CD4-positive, alpha-beta T cell (primary cell): Measurements from ENCODE around the gene P2RX4. TPM values are rescaled to one million over a fixed set of nuclear protein-coding genes. Genes with fewer than 3 reads are reported as not detected.

Experiments
- ATAC-seq: fragments of 200-7000 bp; cut with Tn5 transposase; one replicate; pipeline ENCODE4 v1.10.0; 2022; ENCODE audit warnings: mild to moderate bottlenecking; ENCODE audit not compliant: poor library complexity
- CTCF ChIA-PET: fragments of 350-600 bp; sonication (Branson Sonifier 250); formaldehyde crosslinking; loops from one replicate; lab custom pipeline; 2021; ENCODE audit warnings: antibody characterized with exemption, inconsistent platforms; lab: Charles Lee
- POLR2A ChIA-PET: fragments of 350-600 bp; sonication (Branson Sonifier 250); formaldehyde crosslinking; loops from one replicate; lab custom pipeline; 2021; ENCODE audit warnings: antibody characterized with exemption, inconsistent platforms; lab: Charles Lee
- DNase-seq, 14 experiments: peaks; one replicate each; pipeline ENCODE4 v3.0.0-alpha.2; 2013 to 2020; ENCODE audit warnings: mixed read lengths in 2 of 14
- H3K27ac ChIP-seq, 2 donors: one replicate each; pipeline versions ENCODE4 v1.5.1 to v1.7.0; 2013; ENCODE audit warnings: low read length in 2 of 2, low read depth in 1 of 2, mild to moderate bottlenecking in 1 of 2
- H3K27me3 ChIP-seq, 2 experiments: 1 replicate in 1 of 2; 2 replicates in 1 of 2; pipeline versions ENCODE4 v1.6.1 to v1.7.0; 2013; ENCODE audit warnings: low read length in 2 of 2, control low read depth in 1 of 2, mild to moderate bottlenecking in 1 of 2, moderate library complexity in 1 of 2; ENCODE audit not compliant: insufficient read depth in 2 of 2, control insufficient read depth in 1 of 2
- H3K36me3 ChIP-seq: one replicate; pipeline ENCODE4 v1.6.1; 2013; ENCODE audit warnings: low read length, control low read depth; ENCODE audit not compliant: insufficient read depth
- H3K4me1 ChIP-seq: one replicate; pipeline ENCODE4 v1.6.1; 2013; ENCODE audit warnings: low read length, control low read depth; ENCODE audit not compliant: insufficient read depth
- H3K4me3 ChIP-seq: one replicate; pipeline ENCODE4 v1.5.1; 2013; ENCODE audit warnings: mild to moderate bottlenecking, low read length, moderate library complexity
- H3K9me3 ChIP-seq, 2 experiments: 1 replicate in 1 of 2; 2 replicates in 1 of 2; pipeline versions ENCODE4 v1.6.1 to v1.7.0; 2013; ENCODE audit warnings: low read length in 2 of 2, mild to moderate bottlenecking in 2 of 2, control low read depth in 1 of 2, moderate library complexity in 1 of 2; ENCODE audit not compliant: control insufficient read depth in 1 of 2, insufficient read depth in 1 of 2
- H3K27ac Mint-ChIP-seq: one replicate; pipeline ENCODE4 v1.8.0; 2020; ENCODE audit warnings: mixed read lengths
- H3K27me3 Mint-ChIP-seq: one replicate; pipeline ENCODE4 v1.8.0; 2021; ENCODE audit warnings: mixed read lengths
- H3K36me3 Mint-ChIP-seq: one replicate; pipeline ENCODE4 v1.8.0; 2021; ENCODE audit warnings: low read depth, mixed read lengths
- H3K4me1 Mint-ChIP-seq: one replicate; pipeline ENCODE4 v1.8.0; 2021; ENCODE audit warnings: low read depth, mixed read lengths
- H3K4me3 Mint-ChIP-seq: one replicate; pipeline ENCODE4 v1.8.0; 2020; ENCODE audit warnings: mild to moderate bottlenecking, mixed read lengths
- H3K9me3 Mint-ChIP-seq: one replicate; pipeline ENCODE4 v1.8.0; 2020; ENCODE audit warnings: mixed read lengths
- CTCF ChIP-seq: fragments of 200-600 bp; IDR thresholded peaks from one replicate; pipeline ENCODE4 v1.8.0; 2022; ENCODE audit warnings: antibody characterized with exemption, mild to moderate bottlenecking
- intact Hi-C, 2 experiments: fragments of 100-400 bp; cut with DNase I in 1 of 2; cut with micrococcal nuclease in 1 of 2; formaldehyde crosslinking; loops; one replicate each; pipeline versions ENCODE4 v1.15.1 to v1.9.0; 2023 to 2025; cut with DNase I, micrococcal nuclease
- total RNA-seq, 174 experiments: library from RNA in 2 of 174; stranded (reverse) in 2 of 174; gene quantifications; one replicate each; pipeline ENCODE4 v1.2.3 and lab custom pipeline; 2021 to 2026

P2RX4 gene
- total RNA-seq, 2 experiments from 2014 or later = 36.2 to 37.4 TPM

- no peaks in the 10 kb centered on the region for H3K27me3 ChIP-seq
- peaks cover 25% of the 10 kb centered on the region for H3K4me1 ChIP-seq
- no peak overlapping the region for H3K27ac ChIP-seq
- TF ChIP-seq CTCF = no peak
- Mint-ChIP-seq H3K4me3 (no peak overlapping the region), H3K4me1 (peaks cover 29% of the 10 kb centered on the region), H3K27ac (no peak overlapping the region), H3K9me3 (no peaks in the 10 kb centered on the region), H3K27me3 (no peaks in the 10 kb centered on the region), H3K36me3 (peaks cover 24% of the 10 kb centered on the region)
- POLR2A ChIA-PET = no interaction called here
- H3K9me3 ChIP-seq = no peaks in the 10 kb centered on the region
- CTCF ChIA-PET = no interaction called here
- H3K36me3 ChIP-seq = peaks cover 50% of the 10 kb centered on the region
- ATAC-seq = no peak
- intact Hi-C loops = no loop called here
- H3K4me3 ChIP-seq = no peak overlapping the region
- DNase-seq = no peak
These were observed 35.1 kb downstream of the P2RX4 start for GRCh38 chr12:121245031-121245430.

GRCh38 chr12:121245951-121246350 is 36.0 kb downstream of the P2RX4 start:
- Histone ChIP-seq H3K9me3 (no peaks in the 10 kb centered on the region), H3K4me1 (peaks cover 16% of the 10 kb centered on the region), H3K27me3 (no peaks in the 10 kb centered on the region), H3K27ac (no peak overlapping the region), H3K4me3 (no peak overlapping the region), H3K36me3 (peaks cover 54% of the 10 kb centered on the region)
- no peak for ATAC-seq
- TF ChIP-seq CTCF = no peak
- CTCF ChIA-PET = no interaction called here
- no peak for DNase-seq
- Mint-ChIP-seq H3K9me3 (no peaks in the 10 kb centered on the region), H3K4me3 (no peak overlapping the region), H3K27ac (no peak overlapping the region), H3K4me1 (peaks cover 20% of the 10 kb centered on the region), H3K36me3 (peaks cover 29% of the 10 kb centered on the region), H3K27me3 (no peaks in the 10 kb centered on the region)
- POLR2A ChIA-PET = no interaction called here
- intact Hi-C loops = no loop called here

- no peak overlapping the region for H3K27ac ChIP-seq
- peaks cover 40% of the 10 kb centered on the region for H3K36me3 Mint-ChIP-seq
- no peak for DNase-seq
- peaks cover 9% of the 10 kb centered on the region for H3K4me1 Mint-ChIP-seq
- no peaks in the 10 kb centered on the region for H3K9me3 ChIP-seq
- no peak for TF ChIP-seq CTCF
- no peak overlapping the region for H3K4me3 ChIP-seq
- intact Hi-C loops = no loop called here
- H3K36me3 ChIP-seq = peaks cover 53% of the 10 kb centered on the region
- peaks cover 5% of the 10 kb centered on the region for H3K4me1 ChIP-seq
- ChIA-PET POLR2A (no interaction called here), CTCF (no interaction called here)
- H3K9me3 Mint-ChIP-seq = no peaks in the 10 kb centered on the region
- no peak for ATAC-seq
- H3K4me3 Mint-ChIP-seq = no peak overlapping the region
- peak overlapping the region; percentile 49 for H3K27ac Mint-ChIP-seq
- H3K27me3 ChIP-seq = no peaks in the 10 kb centered on the region
- H3K27me3 Mint-ChIP-seq = no peaks in the 10 kb centered on the region
These were observed 37.1 kb downstream of the P2RX4 start for GRCh38 chr12:121246893-121247557.
